GM19324 (cell line): ENCODE results near the gene JAKMIP2.
A peak's percentile ranks its signal among the peaks of the same experiment; 100 is the strongest.
"Not testable (repeated sequence)": the region's sequence is repeated elsewhere in the genome, so short reads cannot be mapped to it uniquely, and the experiment has no call there.

Experiments used
- ATAC-seq: cut with Tn5 transposase; IDR thresholded peaks from one replicate; pipeline ENCODE4 v1.9.1; 2021; ENCODE audit warnings: mild to moderate bottlenecking, moderate library complexity; ENCODE audit not compliant: unreplicated experiment, low FRiP score

JAKMIP2 gene

GRCh38 chr5:147666419-147666818 lies 116.1 kb downstream of the JAKMIP2 start:
- ATAC-seq: no peak

GRCh38 chr5:147661541-147661940 lies 121.0 kb downstream of the JAKMIP2 start:
- ATAC-seq: no peak

- no peak for ATAC-seq
Measured at GRCh38 chr5:147659166-147659929, 123.2 kb downstream of the JAKMIP2 start.

- ATAC-seq: no peak
Measured at GRCh38 chr5:147658293-147658932, 124.1 kb downstream of the JAKMIP2 start.

- ATAC-seq: no peak
Measured at GRCh38 chr5:147648597-147648996, 133.9 kb downstream of the JAKMIP2 start.

GRCh38 chr5:147645197-147645596 lies 137.3 kb downstream of the JAKMIP2 start:
- ATAC-seq: no peak

GRCh38 chr5:147644460-147644859 lies 138.1 kb downstream of the JAKMIP2 start:
- ATAC-seq: no peak

GRCh38 chr5:147643142-147643541 lies 139.4 kb downstream of the JAKMIP2 start:
- ATAC-seq: no peak

GRCh38 chr5:147642666-147643065 lies 139.9 kb downstream of the JAKMIP2 start:
- no peak for ATAC-seq

GRCh38 chr5:147639321-147639720 lies 143.2 kb downstream of the JAKMIP2 start:
- ATAC-seq: no peak

GRCh38 chr5:147636729-147636984 lies 145.9 kb downstream of the JAKMIP2 start:
- no peak for ATAC-seq

GRCh38 chr5:147635882-147636728 lies 146.4 kb downstream of the JAKMIP2 start:
- no peak for ATAC-seq

- ATAC-seq: not testable (repeated sequence)
Measured at GRCh38 chr5:147635439-147635838, 147.1 kb downstream of the JAKMIP2 start.

GRCh38 chr5:147633173-147633572 lies 149.4 kb downstream of the JAKMIP2 start:
- no peak for ATAC-seq

GRCh38 chr5:147631428-147632003 lies 151.0 kb downstream of the JAKMIP2 start:
- ATAC-seq: no peak

GRCh38 chr5:147629196-147629595 lies 153.3 kb downstream of the JAKMIP2 start:
- ATAC-seq: no peak

GRCh38 chr5:147628058-147628895 lies 154.3 kb downstream of the JAKMIP2 start:
- peak; percentile 78 for ATAC-seq

GRCh38 chr5:147626464-147626863 lies 156.1 kb downstream of the JAKMIP2 start:
- ATAC-seq: no peak

- no peak for ATAC-seq
Measured at GRCh38 chr5:147621016-147621415, 161.5 kb downstream of the JAKMIP2 start.

- no peak for ATAC-seq
Measured at GRCh38 chr5:147619281-147619878, 163.1 kb downstream of the JAKMIP2 start.
